ENCODE results near the gene PCSK4. TPM values are rescaled to one million over a fixed set of nuclear protein-coding genes. Genes with fewer than 3 reads are reported as not detected.

The PCSK4 gene
- total and polyA plus RNA-seq, 9 of the 15 experiments (the other 6 are each of a cell fraction or from before 2014, with no cell fraction given): 0.01 to 9.1 (median 2.1) TPM; not detected in 1

- TF ChIP-seq ZNF740 (CRISPR knock-in tag; IDR thresholded peaks at IDR 0.05) (peak; percentile 68; the same call in 1 of the 2 replicates), ZNF740 (tag; IDR thresholded peaks at IDR 0.05) (no peak)
Measured at GRCh38 chr19:1452802-1453524, 37.2 kb downstream of the PCSK4 start (continued).

GRCh38 chr19:1451916-1452801, 38.0 kb downstream of the PCSK4 start:
- no TSS peak for BruUV-seq (replicated peaks)
- H3K4me2 ChIP-seq (ENCODE audit: insufficient read depth, low read length): no peak overlapping the region
- H3K9ac ChIP-seq (ENCODE audit: insufficient read depth in 1 of 2, low read depth in 2 of 2, low read length in 2 of 2): peak overlapping the region in 1 of 2 experiments; percentile 19; a peak in 1 of 4 replicates
- DNase-seq (ENCODE audit: extremely low read depth in 1 of 4, low spot score in 3 of 4) (no peak), ATAC-seq (no peak), FAIRE-seq (no peak)
- H3K4me3 ChIP-seq: no peak overlapping the region
- H3K27ac ChIP-seq (ENCODE audit: extremely low read depth, low read depth, low read length): no peak overlapping the region
- H4K20me1 ChIP-seq (replicated peaks; ENCODE audit: control insufficient read depth, insufficient read depth, low read length): peaks cover 17% of the 10 kb centered on the region; the same call in 1 of the 2 replicates
- TF ChIP-seq ZNF408 (CRISPR knock-in tag; IDR thresholded peaks at IDR 0.05; ENCODE audit: low read depth): no peak
- no peak for TF ChIP-seq HDAC8 (tag; IDR thresholded peaks at IDR 0.05)
- TF ChIP-seq ZBTB7A (IDR thresholded peaks at IDR 0.05; ENCODE audit: borderline replicate concordance, control insufficient read depth, low read depth, low read length): 0 out of 2 replicates have a peak, but pooled peaks have one; percentile 35
- peaks cover 7% of the 10 kb centered on the region for H3K9me1 ChIP-seq (ENCODE audit: control insufficient read depth, insufficient read depth, low read length)
- peaks cover 0 to 12% of the 10 kb centered on the region in 2 experiments; a peak in 1 of 5 replicates for H3K27me3 ChIP-seq (ENCODE audit: control insufficient read depth in 2 of 2, insufficient read depth in 2 of 2, low read length in 2 of 2)
- no peaks in the 10 kb centered on the region for H3K36me3 ChIP-seq (ENCODE audit: control insufficient read depth, insufficient read depth, low read length)
- WGBS (ENCODE audit: insufficient coverage, low coverage, missing lambda C conversion rate): 18% methylated on average over 15 of the region's 39 CpGs
- ChIA-PET POLR2A (interaction anchor here (0.6 to 2.0 kb wide), 8 partner anchors 9 to 596 kb away, joined by 3 to 7 read pairs (median 3); partner anchors contain the start of gene CIRBP), CTCF (ENCODE audit: low intra/inter-chr PET ratio) (no interaction called here)
- H3K9me3 ChIP-seq (replicated peaks; ENCODE audit: control insufficient read depth, insufficient read depth, low read depth, low read length): no peaks in the 10 kb centered on the region
- peaks cover 5 to 74% of the 10 kb centered on the region in 2 experiments; a peak in 4 of 5 replicates for H3K4me1 ChIP-seq (replicated peaks in 1 of 2; ENCODE audit: control insufficient read depth in 2 of 2, insufficient read depth in 2 of 2, low read length in 2 of 2)
- in situ Hi-C loops (cut with MboI) (no loop called here), intact Hi-C loops (cut with micrococcal nuclease) (no loop called here)
- H3K79me2 ChIP-seq (ENCODE audit: control insufficient read depth, insufficient read depth, low read length): no peaks in the 10 kb centered on the region
- no peak overlapping the region for H2AFZ ChIP-seq (ENCODE audit: low read depth, low read length)
